GM19438 (cell line): Measurements from ENCODE around the gene ARL14EP.

ENCODE experiments used
- ATAC-seq: cut with Tn5 transposase; IDR thresholded peaks from one replicate; pipeline ENCODE4 v1.9.1; 2021; ENCODE audit warnings: low read depth; ENCODE audit not compliant: unreplicated experiment

Gene ARL14EP

GRCh38 chr11:30322826-30323710 lies at the start of gene ARL14EP:
TSS of gene ARL14EP (plus strand) at chr11:30323104. CDS start at chr11:30330949, 7,845 bp downstream.
- peak; percentile 98 for ATAC-seq

- no peak for ATAC-seq
These were observed 45.7 kb upstream of the ARL14EP start for GRCh38 chr11:30277176-30277575.

- ATAC-seq: no peak
These were observed 43.1 kb upstream of the ARL14EP start for GRCh38 chr11:30279796-30280195.

GRCh38 chr11:30281476-30282288 lies 41.2 kb upstream of the ARL14EP start:
- peak; percentile 37 for ATAC-seq

GRCh38 chr11:30282289-30282631 lies 40.6 kb upstream of the ARL14EP start:
- peak; percentile 92 for ATAC-seq

- no peak for ATAC-seq
These were observed 38.1 kb upstream of the ARL14EP start for GRCh38 chr11:30284836-30285235.

- no peak for ATAC-seq
These were observed 37.3 kb upstream of the ARL14EP start for GRCh38 chr11:30285416-30286121.

- no peak for ATAC-seq
These were observed 31.6 kb upstream of the ARL14EP start for GRCh38 chr11:30291331-30291730.

GRCh38 chr11:30292545-30292944 lies 30.4 kb upstream of the ARL14EP start:
- ATAC-seq: no peak

GRCh38 chr11:30295178-30295885 lies 27.6 kb upstream of the ARL14EP start:
- no peak for ATAC-seq

- no peak for ATAC-seq
These were observed 18.3 kb upstream of the ARL14EP start for GRCh38 chr11:30304620-30305019.

- peak; percentile 97 for ATAC-seq
These were observed 12.3 kb upstream of the ARL14EP start for GRCh38 chr11:30310623-30311022.

GRCh38 chr11:30311189-30311588 lies 11.7 kb upstream of the ARL14EP start:
- no peak for ATAC-seq

- no peak for ATAC-seq
These were observed 10.7 kb upstream of the ARL14EP start for GRCh38 chr11:30312243-30312642.

- ATAC-seq: no peak
These were observed 9.3 kb upstream of the ARL14EP start for GRCh38 chr11:30313580-30313979.

GRCh38 chr11:30314625-30315024 lies 8.3 kb upstream of the ARL14EP start:
- no peak for ATAC-seq

GRCh38 chr11:30316237-30316636 lies 6.7 kb upstream of the ARL14EP start:
- ATAC-seq: no peak

- no peak for ATAC-seq
These were observed 5.9 kb upstream of the ARL14EP start for GRCh38 chr11:30317030-30317429.

- ATAC-seq: no peak
These were observed 1.6 kb upstream of the ARL14EP start for GRCh38 chr11:30321321-30321720.

- ATAC-seq: no peak
These were observed 713 bp upstream of the ARL14EP start for GRCh38 chr11:30322191-30322590.
